Activated T-cell treated with anti-CD3 and anti-CD28 coated beads for 4 hours (primary cell): Measurements from ENCODE around the gene DIP2B.

Experiments
- DNase-seq: peaks from one replicate; pipeline ENCODE4 v3.0.0-alpha.2; 2020

Gene DIP2B

DNA sequence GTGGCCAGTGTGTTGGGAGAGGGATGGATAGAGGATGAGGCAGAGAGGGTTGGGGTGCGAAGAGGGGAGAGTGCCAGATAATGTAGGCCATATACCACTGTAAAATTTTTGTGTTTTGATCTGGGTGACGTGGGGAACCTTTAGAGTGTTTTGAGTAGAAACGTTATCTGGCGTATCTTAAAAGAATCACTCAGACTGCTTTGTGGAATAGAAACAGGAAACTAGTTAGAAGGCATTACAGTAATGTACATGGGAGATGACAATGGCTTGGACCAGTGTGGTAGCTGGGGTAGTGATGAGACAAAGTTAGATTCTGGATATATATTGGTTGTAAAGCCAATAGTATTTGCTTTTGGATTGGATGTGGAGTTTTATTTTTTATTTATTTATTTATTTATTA is 279.7 kb downstream of the DIP2B start:
- DNase-seq: no peak

DNA sequence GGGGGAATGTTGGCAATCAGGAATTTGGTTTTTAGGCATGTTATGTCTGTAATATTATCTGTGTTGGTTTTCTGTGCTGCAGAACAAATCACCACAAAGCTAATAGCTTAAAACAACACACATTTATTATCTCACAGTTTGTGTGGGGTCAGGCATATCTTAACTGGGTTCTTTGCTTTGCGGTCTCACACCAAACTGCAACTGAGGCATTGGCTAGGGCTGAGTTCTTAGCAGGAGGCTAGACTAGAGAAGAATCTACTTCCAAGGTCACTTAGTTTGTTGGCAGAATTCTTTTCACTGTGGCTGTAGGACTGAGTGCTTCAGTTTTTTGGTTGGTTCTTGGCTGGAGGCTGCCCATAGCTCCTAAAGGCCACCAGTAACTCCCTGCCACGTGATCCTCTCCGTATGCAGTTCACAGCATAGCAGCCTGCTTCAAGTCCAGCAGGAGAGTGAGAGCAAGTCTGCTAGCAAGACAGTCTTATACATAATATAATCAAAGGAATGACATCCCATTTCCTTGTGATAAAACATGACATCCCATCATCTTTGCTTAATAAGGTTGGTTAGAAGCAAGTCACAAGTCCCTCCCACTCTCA is 280.7 kb downstream of the DIP2B start:
- DNase-seq: no peak

DNA sequence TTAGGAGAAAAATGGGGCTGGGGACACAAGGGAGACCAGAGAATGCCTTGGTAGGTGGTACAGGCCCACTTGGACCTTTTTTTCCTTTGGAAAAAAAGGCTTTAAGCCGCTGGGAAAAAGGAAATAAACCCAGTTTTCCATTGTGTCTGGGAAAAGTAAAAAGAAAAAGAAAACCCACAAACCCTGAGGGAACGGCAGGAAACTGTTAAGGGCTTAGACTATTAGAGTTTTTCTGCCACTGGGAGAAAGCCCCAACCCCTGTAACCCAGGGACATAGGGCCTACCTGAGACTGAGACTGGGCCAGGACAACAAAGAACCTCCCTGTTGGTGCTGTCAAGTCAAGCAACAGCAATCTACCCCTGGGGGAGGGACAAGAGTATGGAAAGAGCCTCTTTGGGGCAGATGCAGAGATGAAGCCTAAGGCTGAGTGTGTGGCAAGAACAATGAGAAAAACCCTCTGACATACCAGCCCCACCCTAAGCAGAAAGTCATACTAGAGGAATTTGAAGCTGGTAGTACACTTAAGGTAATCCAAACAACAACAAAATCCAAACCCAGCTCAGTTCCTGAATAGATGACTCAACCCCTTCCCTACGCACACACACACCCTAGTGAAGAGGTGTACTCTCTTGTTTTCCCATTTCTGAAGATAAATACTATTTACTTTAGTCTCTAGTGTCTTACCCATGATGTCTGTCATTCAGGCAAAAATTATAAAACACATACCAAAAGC is 281.9 kb downstream of the DIP2B start:
- no peak for DNase-seq

DNA sequence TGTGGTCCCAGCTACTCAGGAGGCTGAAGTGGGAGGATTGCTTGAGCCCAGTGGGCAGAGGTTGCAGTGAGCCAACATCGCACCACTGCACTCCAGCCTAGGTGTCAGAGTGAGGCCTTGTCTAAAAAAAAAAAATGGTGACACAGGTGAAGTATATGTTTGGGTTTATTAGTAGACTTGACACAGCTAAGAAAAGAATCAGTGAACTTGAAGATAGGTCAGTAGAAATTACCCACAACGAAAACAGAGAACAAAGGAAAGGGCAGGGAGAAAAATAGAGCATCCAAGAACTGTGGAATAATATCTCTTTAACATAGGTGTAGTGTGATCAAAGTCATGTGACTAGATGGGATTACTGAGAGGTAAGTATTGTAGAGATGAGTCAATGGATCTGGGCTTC is 282.8 kb downstream of the DIP2B start:
- no peak for DNase-seq

DNA sequence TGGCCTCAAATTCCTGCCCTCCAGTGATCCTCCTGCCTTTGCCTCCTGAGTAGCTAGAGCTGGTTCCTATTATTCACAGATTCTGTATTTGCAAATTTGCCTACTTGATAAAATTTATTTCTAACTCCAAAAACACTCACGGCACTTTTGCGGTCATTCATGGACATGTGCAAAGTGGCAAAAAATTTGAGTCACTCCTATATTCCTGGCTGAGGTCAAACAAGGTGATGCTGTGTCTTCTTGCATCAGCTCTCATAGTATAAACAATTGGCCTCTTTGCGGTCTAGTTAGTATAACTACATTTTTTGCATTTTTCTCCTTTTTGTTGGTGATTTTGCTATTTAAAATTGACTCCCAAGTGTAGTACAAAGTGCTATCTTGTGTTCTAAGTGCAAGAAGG is 283.8 kb downstream of the DIP2B start:
- DNase-seq: no peak

DNA sequence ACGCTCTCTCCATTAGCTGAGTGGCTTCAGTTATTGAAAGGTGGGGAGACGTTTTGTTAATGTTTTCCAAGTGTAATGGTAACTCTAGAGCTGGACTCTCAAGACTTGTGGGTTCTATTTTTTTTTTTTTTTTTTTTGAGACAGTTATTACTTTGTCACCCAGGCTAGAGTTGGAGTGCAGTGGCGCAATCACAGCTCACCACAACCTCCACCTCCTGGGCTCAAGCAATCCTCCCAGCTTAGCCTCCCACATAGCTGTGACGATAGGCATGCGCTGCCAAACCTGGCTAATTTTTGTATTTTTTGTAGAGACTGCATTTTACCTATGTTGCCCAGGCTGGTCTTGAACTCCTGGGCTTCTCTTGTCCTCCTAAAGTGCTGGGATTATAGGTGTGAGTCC is 285.3 kb downstream of the DIP2B start:
- DNase-seq: no peak
